K562 (cell line): ENCODE data around the gene MCAT. TPM values are rescaled to one million over a fixed set of nuclear protein-coding genes. Genes with fewer than 3 reads are reported as not detected.

Experiments
- ATAC-seq: fragments of 200-7000 bp; cut with Tn5 transposase; 3 replicates; pipeline ENCODE4 v1.9.1; 2020; ENCODE audit warnings: moderate library complexity
- BruUV-seq: library from RNA; stranded (reverse); fragments of 400-500 nt; replicated peaks from 2 replicates; lab custom pipeline; 2021; lab: Mats Ljungman, UMichigan
- CTCF ChIA-PET: fragments of 300-600 bp; formaldehyde crosslinking; extraction: SDS; loops from one replicate; lab custom pipeline; 2021; ENCODE audit warnings: low intra/inter-chr PET ratio; lab: Yijun Ruan, JAX
- POLR2A ChIA-PET: fragments of 300-600, 350-650 bp; sonication (Branson Sonifier 250); formaldehyde crosslinking; extraction: SDS; loops from one replicate; lab custom pipeline; 2021; ENCODE audit warnings: antibody characterized with exemption, inconsistent platforms; lab: Yijun Ruan, JAX
- DNase-seq, 4 experiments: peaks; one replicate each; pipeline versions ENCODE4 v3.0.0 to v3.0.0-alpha.2; 2011 to 2018; ENCODE audit warnings: low spot score in 3 of 4, mixed read lengths in 3 of 4; ENCODE audit errors: extremely low read depth in 1 of 4
- FAIRE-seq: peaks from 2 replicates; lab custom pipeline; 2011; peaks lifted over from hg19 to GRCh38; lab: Jason Lieb, UNC
- H2AFZ ChIP-seq: 2 replicates; pipeline ENCODE4 v1.6.0; 2011; ENCODE audit warnings: low read depth, low read length, control low read depth, inconsistent platforms
- H3K27ac ChIP-seq: fragments of 200-600 bp; 3 replicates; pipeline ENCODE4 v1.8.0; 2011; ENCODE audit warnings: low read depth, mild to moderate bottlenecking, control low read depth, inconsistent platforms, low read length, moderate library complexity, mixed read lengths; ENCODE audit errors: extremely low read depth
- H3K27me3 ChIP-seq, 2 experiments: fragments of 300-600 bp in 1 of 2; 2 replicates in 1 of 2; 3 replicates in 1 of 2; pipeline versions ENCODE4 v1.6.0 to v1.8.0; 2011; ENCODE audit warnings: inconsistent platforms in 2 of 2, low read length in 2 of 2, mild to moderate bottlenecking in 1 of 2, mixed read lengths in 1 of 2, moderate library complexity in 1 of 2; ENCODE audit not compliant: control insufficient read depth in 2 of 2, insufficient read depth in 2 of 2
- H3K36me3 ChIP-seq: fragments of 300-600 bp; 3 replicates; pipeline ENCODE4 v1.8.0; 2011; ENCODE audit warnings: mild to moderate bottlenecking, low read length, inconsistent platforms; ENCODE audit not compliant: control insufficient read depth, insufficient read depth
- H3K4me1 ChIP-seq, 2 experiments: fragments of 200-600 bp in 1 of 2; replicated peaks in 1 of 2; 2 replicates in 1 of 2; 3 replicates in 1 of 2; pipeline versions ENCODE4 v1.5.1 to v1.8.0; 2011; ENCODE audit warnings: inconsistent platforms in 2 of 2, low read length in 2 of 2, mild to moderate bottlenecking in 1 of 2, mixed read lengths in 1 of 2, moderate library complexity in 1 of 2; ENCODE audit not compliant: control insufficient read depth in 2 of 2, insufficient read depth in 2 of 2
- H3K4me2 ChIP-seq: 2 replicates; pipeline ENCODE4 v1.6.1; 2011; ENCODE audit warnings: low read length, control low read depth, inconsistent platforms, mixed read lengths; ENCODE audit not compliant: insufficient read depth
- H3K4me3 ChIP-seq: fragments of 200-600 bp; sonication (generic), shearing (Covaris generic); 2 replicates; pipeline ENCODE4 v1.5.1; 2016; ENCODE audit warnings: control low read depth, inconsistent platforms
- H3K79me2 ChIP-seq: fragments of 200-600 bp; 3 replicates; pipeline ENCODE4 v1.8.0; 2011; ENCODE audit warnings: low read length, inconsistent platforms; ENCODE audit not compliant: control insufficient read depth, insufficient read depth
- H3K9ac ChIP-seq, 2 experiments: 2 replicates each; pipeline versions ENCODE4 v1.6.0 to v1.6.1; 2011; ENCODE audit warnings: low read depth in 2 of 2, low read length in 2 of 2, control low read depth in 1 of 2, inconsistent platforms in 1 of 2, mild to moderate bottlenecking in 1 of 2, mixed read lengths in 1 of 2; ENCODE audit not compliant: insufficient read depth in 1 of 2
- H3K9me1 ChIP-seq: one replicate; pipeline ENCODE4 v1.6.0; 2011; ENCODE audit warnings: inconsistent platforms, mild to moderate bottlenecking, low read length, moderate library complexity; ENCODE audit not compliant: control insufficient read depth, insufficient read depth
- H3K9me3 ChIP-seq: replicated peaks from 2 replicates; pipeline ENCODE4 v1.5.1; 2011; ENCODE audit warnings: low read depth, low read length, inconsistent platforms; ENCODE audit not compliant: control insufficient read depth, insufficient read depth
- H4K20me1 ChIP-seq: replicated peaks from 2 replicates; pipeline ENCODE4 v1.6.1; 2011; ENCODE audit warnings: low read length, inconsistent platforms, mixed read lengths; ENCODE audit not compliant: control insufficient read depth, insufficient read depth
- DDX20 ChIP-seq: fragments of 450-650 bp; IDR thresholded peaks from 2 replicates; pipeline ENCODE4 v1.6.1; 2016; ENCODE audit warnings: missing genetic modification characterization, low read depth, mild to moderate bottlenecking, missing compliant biosample characterization, moderate library complexity
- LCOR ChIP-seq: sonication (generic); formaldehyde crosslinking; IDR thresholded peaks from 2 replicates; pipeline ENCODE4 v1.8.0; 2022; ENCODE audit warnings: mild to moderate bottlenecking, missing genetic modification reagents
- NR3C1 ChIP-seq: sonication (generic); formaldehyde crosslinking; IDR thresholded peaks from 2 replicates; pipeline ENCODE4 v1.8.1; 2022; ENCODE audit warnings: missing genetic modification reagents
- POLR2G ChIP-seq: fragments of 200-400 bp; formaldehyde crosslinking; IDR thresholded peaks from 2 replicates; pipeline ENCODE4 v1.6.1; 2017; ENCODE audit warnings: low read depth, mild to moderate bottlenecking, antibody characterized with exemption, low read length, moderate library complexity
- TRIM28 ChIP-seq: fragments of 450-650 bp; IDR thresholded peaks from 2 replicates; pipeline ENCODE4 v1.6.1; 2017
- ZNF165 ChIP-seq: fragments of 250-450 bp; sonication (Bioruptor Pico); IDR thresholded peaks from 2 replicates; pipeline ENCODE4 v1.4.0; 2020; ENCODE audit warnings: borderline replicate concordance
- ZNF175 ChIP-seq: fragments of 200-800 bp; sonication (Bioruptor generic); IDR thresholded peaks from 2 replicates; pipeline ENCODE4 v1.6.1; 2016; ENCODE audit warnings: low read depth, mild to moderate bottlenecking, missing genetic modification characterization, missing compliant biosample characterization
- WGBS: fragments of 100-300 bp; shearing (Covaris generic); methylation state at CpG from one replicate; pipeline ENCODE4 v1.1.6; 2016; ENCODE audit warnings: low coverage, mixed read lengths; ENCODE audit not compliant: insufficient coverage; ENCODE audit errors: missing lambda C conversion rate; 5-methylcytosine and 5-hydroxymethylcytosine counted together
- in situ Hi-C: fragments of 300-500 bp; cut with MboI; formaldehyde crosslinking; loops from 4 replicates; pipeline ENCODE4 v1.15.0; 2018; ENCODE audit warnings: inconsistent platforms, mixed read lengths
- intact Hi-C: fragments of 100-400 bp; cut with micrococcal nuclease; formaldehyde crosslinking; loops from 2 replicates; pipeline ENCODE4 v1.14.2; 2022
- polyA plus RNA-seq, 8 experiments: library from polyadenylated mRNA; depleted of rRNA in 4 of 8; stranded (reverse) in 5 of 8; unstranded in 3 of 8; fragments of >200 nt; fragmentation: Nextera tagmentation in 2 of 8; fragmentation: Illumina TruSeq in 1 of 8; extraction: Ambion mirVana in 2 of 8; extraction: Trizol in 1 of 8; gene quantifications; 2 replicates each; pipeline versions ENCODE4 v1.2.1 to v1.2.3, GENCODE V29; 2011 to 2014; ENCODE audit warnings: inconsistent platforms in 1 of 8, missing spikeins in 1 of 8
- total RNA-seq, 7 experiments: library from RNA; depleted of rRNA in 6 of 7; stranded (reverse); fragments of >200 nt in 6 of 7; fragmentation: Illumina TruSeq in 2 of 7; extraction: Trizol in 2 of 7; gene quantifications; 2 replicates each; pipeline versions ENCODE4 v1.2.1 to v1.2.3, GENCODE V29; 2011 to 2021; ENCODE audit warnings: low replicate concordance in 1 of 7
- TF ChIP-seq, protein P1 (sequence below): fragments of 450-650 bp; IDR thresholded peaks from 2 replicates; pipeline ENCODE4 v1.6.1; 2016; ENCODE audit warnings: borderline replicate concordance

The MCAT gene
- total and polyA plus RNA-seq, 9 of the 15 experiments (the other 6 are each of a cell fraction or from before 2014, with no cell fraction given) = 3.3 to 27.8 (median 13.9) TPM

DNA sequence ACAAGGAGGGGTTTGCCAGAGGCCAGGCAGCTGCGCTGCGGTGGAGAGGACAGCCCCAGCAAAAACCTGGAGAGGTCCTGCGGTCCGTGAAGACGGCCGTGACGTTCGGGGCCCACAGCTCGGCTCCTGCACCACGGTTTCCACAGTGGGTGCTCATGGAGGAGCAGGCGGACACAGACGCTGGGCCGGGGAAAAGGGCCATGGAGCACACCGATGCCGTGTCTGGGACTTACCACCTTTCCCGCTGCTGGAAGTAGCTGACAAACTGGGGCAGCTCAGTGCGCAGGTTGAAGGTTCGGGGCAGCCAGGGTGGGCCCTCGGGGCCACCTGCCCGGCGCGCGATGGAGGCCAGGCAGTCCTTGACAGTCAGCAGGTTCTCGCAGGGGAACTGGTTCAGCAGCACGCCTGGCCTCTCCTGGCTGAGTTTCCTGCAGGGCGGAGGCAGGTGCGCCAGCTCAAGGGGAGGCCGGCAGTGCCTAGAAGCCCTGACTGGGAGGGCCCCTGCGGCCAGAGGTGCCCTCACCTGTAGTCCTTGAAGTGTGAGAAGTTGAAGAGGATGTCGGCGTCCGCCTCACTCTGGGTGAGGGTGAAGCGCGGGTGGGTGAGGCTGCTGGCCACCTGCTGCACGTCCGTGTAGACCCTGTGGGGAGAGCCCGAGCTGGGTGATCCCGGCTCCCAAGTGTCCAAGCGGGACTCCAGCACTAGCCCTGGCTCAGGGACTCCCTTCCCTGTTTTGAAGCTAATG lies 30.9 kb upstream of the MCAT start (continued):
- TF ChIP-seq NR3C1 (CRISPR knock-in tag) = no peak

DNA sequence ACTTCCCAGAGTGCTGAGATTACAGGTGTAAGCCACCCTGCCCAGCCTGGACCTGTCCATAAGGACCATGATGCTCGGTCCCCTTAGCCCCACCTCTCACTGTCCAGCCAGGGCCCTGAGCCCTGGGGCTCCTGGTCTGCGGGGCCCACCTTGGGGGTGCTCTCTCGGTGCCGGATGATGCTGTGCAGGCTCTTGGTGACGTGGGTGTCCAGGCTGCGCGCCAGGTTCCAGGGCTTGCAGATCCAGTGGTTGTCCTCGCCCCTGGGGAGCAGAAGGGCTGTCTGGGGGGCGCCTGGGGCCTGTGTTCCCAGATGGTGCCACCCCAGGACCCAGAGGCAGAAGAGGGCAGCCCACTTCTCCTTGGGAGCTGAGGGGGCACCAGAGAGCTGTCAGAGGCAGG lies 30.4 kb upstream of the MCAT start:
- H3K9me3 ChIP-seq = no peaks in the 10 kb centered on the region
- H3K4me2 ChIP-seq = no peak overlapping the region
- TF ChIP-seq DDX20 (tag) (no peak), ZNF165 (CRISPR knock-in tag) (no peak), ZNF175 (CRISPR knock-in tag) (no peak), LCOR (no peak), POLR2G (peak; percentile 18; the same call in 1 of the 2 replicates), TRIM28 (no peak)
- TF ChIP-seq, protein P1, sequence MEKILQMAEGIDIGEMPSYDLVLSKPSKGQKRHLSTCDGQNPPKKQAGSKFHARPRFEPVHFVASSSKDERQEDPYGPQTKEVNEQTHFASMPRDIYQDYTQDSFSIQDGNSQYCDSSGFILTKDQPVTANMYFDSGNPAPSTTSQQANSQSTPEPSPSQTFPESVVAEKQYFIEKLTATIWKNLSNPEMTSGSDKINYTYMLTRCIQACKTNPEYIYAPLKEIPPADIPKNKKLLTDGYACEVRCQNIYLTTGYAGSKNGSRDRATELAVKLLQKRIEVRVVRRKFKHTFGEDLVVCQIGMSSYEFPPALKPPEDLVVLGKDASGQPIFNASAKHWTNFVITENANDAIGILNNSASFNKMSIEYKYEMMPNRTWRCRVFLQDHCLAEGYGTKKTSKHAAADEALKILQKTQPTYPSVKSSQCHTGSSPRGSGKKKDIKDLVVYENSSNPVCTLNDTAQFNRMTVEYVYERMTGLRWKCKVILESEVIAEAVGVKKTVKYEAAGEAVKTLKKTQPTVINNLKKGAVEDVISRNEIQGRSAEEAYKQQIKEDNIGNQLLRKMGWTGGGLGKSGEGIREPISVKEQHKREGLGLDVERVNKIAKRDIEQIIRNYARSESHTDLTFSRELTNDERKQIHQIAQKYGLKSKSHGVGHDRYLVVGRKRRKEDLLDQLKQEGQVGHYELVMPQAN = no peak
- H3K36me3 ChIP-seq = peaks cover 86% of the 10 kb centered on the region
- no peak for FAIRE-seq
- H3K9me1 ChIP-seq = no peaks in the 10 kb centered on the region
- no peak overlapping the region for H3K27ac ChIP-seq
- POLR2A ChIA-PET = interaction anchor here (0.6 to 1.6 kb wide), 2 partner anchors 10 to 565 kb away, joined by 3 to 5 read pairs; no protein-coding TSS in a partner anchor
- intact Hi-C loops (no loop called here), in situ Hi-C loops (no loop called here)
- DNase-seq = no peak
- CTCF ChIA-PET = no interaction called here
- no peaks in the 10 kb centered on the region for H3K79me2 ChIP-seq
- ATAC-seq = no peak
- 90% methylated on average over 2 of the region's 9 CpGs for WGBS
- BruUV-seq = no TSS peak
- H3K4me1 ChIP-seq = peaks cover 0 to 18% of the 10 kb centered on the region in 2 experiments; a peak in 2 of 5 replicates
- no peaks in the 10 kb centered on the region for H4K20me1 ChIP-seq
- no peak overlapping the region for H2AFZ ChIP-seq
- H3K9ac ChIP-seq = no peak overlapping the region
- H3K4me3 ChIP-seq = no peak overlapping the region
- H3K27me3 ChIP-seq = no peaks in the 10 kb centered on the region
